HG03460 (cell line): ENCODE results near the gene LSM5.
A peak's percentile ranks its signal among the peaks of the same experiment; 100 is the strongest.
"Not testable (repeated sequence)": the region's sequence is repeated elsewhere in the genome, so short reads cannot be mapped to it uniquely, and the experiment has no call there.

ENCODE experiments used
- ATAC-seq: cut with Tn5 transposase; IDR thresholded peaks from one replicate; pipeline ENCODE4 v1.9.1; 2021; ENCODE audit not compliant: unreplicated experiment

LSM5 gene

GRCh38 chr7:32506266-32507054 lies 16.3 kb upstream of the LSM5 start:
- no peak for ATAC-seq

GRCh38 chr7:32502728-32503127 lies 12.5 kb upstream of the LSM5 start:
- ATAC-seq = no peak

- ATAC-seq = no peak
Measured at GRCh38 chr7:32501522-32501921, 11.3 kb upstream of the LSM5 start.

GRCh38 chr7:32500922-32501341 lies 10.8 kb upstream of the LSM5 start:
- peak; percentile 65 for ATAC-seq

- not testable (repeated sequence) for ATAC-seq
Measured at GRCh38 chr7:32500216-32500615, 10.0 kb upstream of the LSM5 start.

GRCh38 chr7:32499755-32500154 lies 9.6 kb upstream of the LSM5 start:
- not testable (repeated sequence) for ATAC-seq

GRCh38 chr7:32496052-32496813 lies 6.1 kb upstream of the LSM5 start:
- peak; percentile 1 for ATAC-seq

- peak; percentile 95 for ATAC-seq
Measured at GRCh38 chr7:32495298-32496051, 5.3 kb upstream of the LSM5 start, which contains the start of gene AVL9. TSS of gene AVL9 (plus strand) at chr7:32495489. CDS start at chr7:32495710, 221 bp downstream.

- peak; percentile 13 for ATAC-seq
Measured at GRCh38 chr7:32494946-32495297, 4.7 kb upstream of the LSM5 start.

- ATAC-seq = peak; percentile 5
Measured at GRCh38 chr7:32489788-32490126, 423 bp downstream of the LSM5 start.

- ATAC-seq = no peak
Measured at GRCh38 chr7:32481921-32482320, 8.3 kb downstream of the LSM5 start.

GRCh38 chr7:32481176-32481575 lies 9.0 kb downstream of the LSM5 start:
- no peak for ATAC-seq

- ATAC-seq = no peak
Measured at GRCh38 chr7:32479574-32480200, 10.5 kb downstream of the LSM5 start.

- no peak for ATAC-seq
Measured at GRCh38 chr7:32477649-32477980, 12.6 kb downstream of the LSM5 start.

GRCh38 chr7:32476816-32477648 lies 13.1 kb downstream of the LSM5 start:
- no peak for ATAC-seq

- ATAC-seq = no peak
Measured at GRCh38 chr7:32474008-32474407, 16.2 kb downstream of the LSM5 start.

- ATAC-seq = no peak
Measured at GRCh38 chr7:32472015-32472414, 18.2 kb downstream of the LSM5 start.

- no peak for ATAC-seq
Measured at GRCh38 chr7:32470871-32471270, 19.3 kb downstream of the LSM5 start.

GRCh38 chr7:32470004-32470403 lies 20.2 kb downstream of the LSM5 start:
- not testable (repeated sequence) for ATAC-seq

GRCh38 chr7:32464641-32465416 lies 25.4 kb downstream of the LSM5 start:
- ATAC-seq = not testable (repeated sequence)
